WI38 (cell line): ENCODE measurements around the gene EPB41L1.

Experiments used
- H3K4me3 ChIP-seq: 2 replicates; pipeline ENCODE4 v1.5.1; 2011; ENCODE audit warnings: low read depth, mild to moderate bottlenecking, control low read depth, low read length
- CTCF ChIP-seq: IDR thresholded peaks from 2 replicates; pipeline ENCODE4 v1.5.1; 2012; ENCODE audit warnings: low read depth, mild to moderate bottlenecking, control low read depth, low read length

EPB41L1 gene

DNA sequence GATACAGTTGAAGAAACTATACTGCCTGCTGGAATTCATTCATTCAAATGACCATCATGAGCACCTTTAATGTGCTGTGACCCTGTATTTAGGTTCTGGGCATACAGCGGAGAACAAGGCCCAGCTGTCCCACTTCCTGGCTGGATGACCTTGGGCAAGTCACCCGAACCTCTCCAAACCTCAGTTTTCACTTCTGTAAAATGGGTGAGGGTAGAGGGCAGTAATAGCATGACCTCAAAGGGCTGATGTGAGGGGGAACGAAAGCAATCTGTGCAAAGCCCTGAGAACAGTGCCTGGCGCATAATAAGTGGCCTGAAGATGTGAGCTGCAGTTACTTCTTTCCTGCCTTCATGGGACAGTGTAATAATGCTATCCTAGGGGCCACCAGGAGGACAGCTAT lies 61.2 kb downstream of the EPB41L1 start:
- no peak for TF ChIP-seq CTCF
- no peak overlapping the region for H3K4me3 ChIP-seq

DNA sequence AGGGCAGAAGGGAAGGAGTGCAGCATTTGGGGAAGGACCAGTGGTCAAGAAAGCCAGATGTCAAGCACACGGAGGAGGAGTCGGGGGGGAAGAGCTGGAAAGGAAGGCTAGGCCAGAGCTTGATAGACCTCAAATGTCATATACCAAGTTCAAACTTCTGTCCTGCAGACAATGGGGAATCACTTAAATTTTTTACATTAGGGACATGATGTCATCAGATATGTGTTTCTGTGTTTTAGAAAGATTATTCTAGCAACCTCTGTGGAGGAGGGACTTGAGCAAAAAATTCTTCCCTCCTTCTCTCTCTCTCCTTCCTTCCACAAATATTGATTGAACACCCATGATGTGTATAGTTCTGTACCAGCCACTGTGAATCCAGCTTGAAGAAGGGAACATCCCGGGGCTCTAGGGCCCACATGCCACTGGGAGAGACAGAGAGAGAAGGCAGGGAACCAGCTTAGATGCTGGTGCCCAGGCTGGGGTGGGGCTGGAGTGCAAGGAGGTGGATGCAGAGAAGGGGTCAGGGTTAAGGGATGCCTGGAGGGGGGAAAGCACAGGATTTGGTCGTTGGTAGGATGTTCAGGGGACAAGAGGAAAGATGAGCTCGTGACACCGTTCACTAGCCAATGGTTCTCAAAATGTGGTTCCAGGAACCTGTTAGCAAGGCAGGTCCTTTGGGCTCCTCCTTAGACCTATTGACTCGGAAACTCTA lies 61.9 kb downstream of the EPB41L1 start:
- TF ChIP-seq CTCF: no peak
- H3K4me3 ChIP-seq: no peak overlapping the region

DNA sequence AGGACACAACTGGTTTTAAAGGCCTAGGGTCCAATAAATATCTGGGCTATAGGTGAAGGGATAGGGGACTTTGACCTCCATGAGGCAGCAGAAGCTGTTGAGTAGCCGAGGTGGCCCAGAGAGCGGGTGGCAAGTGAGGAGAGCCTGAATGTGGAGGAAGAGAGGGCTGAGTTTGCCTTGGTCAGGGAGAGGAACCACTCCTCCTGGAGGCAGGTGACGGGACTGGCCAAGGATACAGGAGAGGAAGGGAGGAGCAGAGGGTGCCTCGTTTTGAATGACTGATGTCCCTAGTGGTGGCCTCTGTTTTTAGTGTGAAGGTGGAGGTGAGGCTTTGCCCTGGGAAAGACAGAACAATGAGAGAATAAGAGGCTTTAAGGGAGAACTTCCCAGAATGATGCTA lies 62.7 kb downstream of the EPB41L1 start:
- H3K4me3 ChIP-seq: no peak overlapping the region
- TF ChIP-seq CTCF: no peak

- no peak for TF ChIP-seq CTCF
- H3K4me3 ChIP-seq: no peak overlapping the region
Measured at GRCh38 chr20:36218380-36219064, 64.0 kb downstream of the EPB41L1 start.

- no peak overlapping the region for H3K4me3 ChIP-seq
- TF ChIP-seq CTCF: no peak
Measured at GRCh38 chr20:36219671-36220220, 65.2 kb downstream of the EPB41L1 start.

- TF ChIP-seq CTCF: no peak
- no peak overlapping the region for H3K4me3 ChIP-seq
Measured at GRCh38 chr20:36225666-36226065, 71.1 kb downstream of the EPB41L1 start.

GRCh38 chr20:36228770-36229169 lies 74.2 kb downstream of the EPB41L1 start:
- TF ChIP-seq CTCF: no peak
- no peak overlapping the region for H3K4me3 ChIP-seq
